Endodermal cell (in vitro differentiated cells): ENCODE measurements around the gene RFTN1. TPM values are rescaled to one million over a fixed set of nuclear protein-coding genes. Genes with fewer than 3 reads are reported as not detected.

Experiments used
- DNase-seq: peaks from one replicate; pipeline ENCODE4 v3.0.0-alpha.2; 2017
- H3K27ac ChIP-seq: 2 replicates; pipeline ENCODE4 v1.5.1; 2013; ENCODE audit warnings: mild to moderate bottlenecking, low read depth, low read length, moderate library complexity
- H3K27me3 ChIP-seq: 2 replicates; pipeline ENCODE4 v1.6.1; 2013; ENCODE audit warnings: mild to moderate bottlenecking, low read length, moderate library complexity; ENCODE audit not compliant: insufficient read depth, control insufficient read depth, poor library complexity, severe bottlenecking
- H3K36me3 ChIP-seq: 2 replicates; pipeline ENCODE4 v1.7.0; 2013; ENCODE audit warnings: mild to moderate bottlenecking, low read length, moderate library complexity; ENCODE audit not compliant: control insufficient read depth, insufficient read depth
- H3K4me1 ChIP-seq: one replicate; pipeline ENCODE4 v1.7.0; 2013; ENCODE audit warnings: low read length; ENCODE audit not compliant: control insufficient read depth, insufficient read depth
- H3K4me3 ChIP-seq: 2 replicates; pipeline ENCODE4 v1.5.1; 2013; ENCODE audit warnings: mild to moderate bottlenecking, low read length, moderate library complexity
- H3K9ac ChIP-seq: 2 replicates; pipeline ENCODE4 v1.6.1; 2013; ENCODE audit warnings: mild to moderate bottlenecking, low read length, moderate library complexity; ENCODE audit not compliant: poor library complexity, severe bottlenecking; ENCODE audit errors: extremely low read depth
- H3K9me3 ChIP-seq: 2 replicates; pipeline ENCODE4 v1.6.1; 2013; ENCODE audit warnings: mild to moderate bottlenecking, low read length, moderate library complexity; ENCODE audit not compliant: control insufficient read depth
- H3K27ac Mint-ChIP-seq: 2 replicates; pipeline ENCODE4 v1.8.0; 2020; ENCODE audit warnings: mixed read lengths
- H3K27me3 Mint-ChIP-seq: 2 replicates; pipeline ENCODE4 v1.8.0; 2021; ENCODE audit warnings: mild to moderate bottlenecking, mixed read lengths; ENCODE audit not compliant: insufficient read depth
- H3K36me3 Mint-ChIP-seq: 2 replicates; pipeline ENCODE4 v1.8.0; 2020; ENCODE audit warnings: low read depth, mixed read lengths
- H3K4me1 Mint-ChIP-seq: 2 replicates; pipeline ENCODE4 v1.8.0; 2020; ENCODE audit warnings: mixed read lengths
- H3K4me3 Mint-ChIP-seq: 2 replicates; pipeline ENCODE4 v1.8.0; 2020; ENCODE audit warnings: mild to moderate bottlenecking, moderate library complexity, mixed read lengths
- H3K9me3 Mint-ChIP-seq: 2 replicates; pipeline ENCODE4 v1.8.0; 2020; ENCODE audit warnings: mild to moderate bottlenecking, mixed read lengths
- CTCF ChIP-seq: fragments of 200-600 bp; sonication (generic); conservative IDR thresholded peaks from 2 replicates; pipeline ENCODE4 v1.5.0; 2021; ENCODE audit warnings: antibody characterized with exemption, mild to moderate bottlenecking
- WGBS, 2 experiments: methylation state at CpG; one replicate each; pipeline versions ENCODE4 v1.1.5 to v1.1.7; 2013; ENCODE audit warnings: missing lambda C conversion rate in 2 of 2, mixed read lengths in 1 of 2; ENCODE audit not compliant: insufficient coverage in 1 of 2, insufficient read length in 1 of 2; 5-methylcytosine and 5-hydroxymethylcytosine counted together
- total RNA-seq, 2 donors: library from RNA; stranded (reverse); fragmentation: NEBNext Ultra II Directional in 1 of 2; extraction: Animal tissue kit (Norgen Biotek cat#: 25700) in 1 of 2; gene quantifications; 2 replicates in 1 of 2; 3 replicates in 1 of 2; pipeline ENCODE4 v1.2.1, GENCODE V29; 2021

Gene RFTN1
- total RNA-seq, 2 donors from 2014 or later = 0.80 to 1.1 TPM

- H3K27ac Mint-ChIP-seq = peak overlapping the region; percentile 48
- no peak for TF ChIP-seq CTCF
- Histone ChIP-seq H3K27ac (no peak overlapping the region), H3K27me3 (no peaks in the 10 kb centered on the region), H3K4me1 (peaks cover 4% of the 10 kb centered on the region), H3K9ac (no peak overlapping the region), H3K9me3 (no peaks in the 10 kb centered on the region), H3K4me3 (no peak overlapping the region), H3K36me3 (peaks cover 33% of the 10 kb centered on the region)
- DNase-seq = no peak
- peaks cover 11% of the 10 kb centered on the region for H3K36me3 Mint-ChIP-seq
- no peaks in the 10 kb centered on the region for H3K27me3 Mint-ChIP-seq
- no peaks in the 10 kb centered on the region for H3K4me1 Mint-ChIP-seq
- H3K4me3 Mint-ChIP-seq = no peak overlapping the region
- WGBS, 2 experiments = 98 to 100% methylated on average over 2 to 7 of the region's 7 CpGs
- H3K9me3 Mint-ChIP-seq = no peaks in the 10 kb centered on the region
These were observed 195.3 kb downstream of the RFTN1 start for GRCh38 chr3:16318176-16318575.

GRCh38 chr3:16317561-16317945 is 195.9 kb downstream of the RFTN1 start:
- no peak for TF ChIP-seq CTCF
- H3K27me3 ChIP-seq = no peaks in the 10 kb centered on the region
- no peak overlapping the region for H3K9ac ChIP-seq
- H3K4me3 ChIP-seq = no peak overlapping the region
- WGBS, 2 experiments = 94% methylated on average over 6 of the region's 6 CpGs; no CpG with 5 or more reads in 1 of the 2 experiments
- no peak for DNase-seq
- peaks cover 1% of the 10 kb centered on the region for H3K4me1 ChIP-seq
- peaks cover 33% of the 10 kb centered on the region for H3K36me3 ChIP-seq
- peaks cover 11% of the 10 kb centered on the region for H3K36me3 Mint-ChIP-seq
- no peak overlapping the region for H3K27ac ChIP-seq
- H3K9me3 ChIP-seq = no peaks in the 10 kb centered on the region
- no peaks in the 10 kb centered on the region for H3K27me3 Mint-ChIP-seq
- no peaks in the 10 kb centered on the region for H3K4me1 Mint-ChIP-seq
- no peaks in the 10 kb centered on the region for H3K9me3 Mint-ChIP-seq
- H3K4me3 Mint-ChIP-seq = no peak overlapping the region
- no peak overlapping the region for H3K27ac Mint-ChIP-seq

- Mint-ChIP-seq H3K4me1 (no peaks in the 10 kb centered on the region), H3K4me3 (no peak overlapping the region), H3K9me3 (no peaks in the 10 kb centered on the region), H3K27me3 (peaks cover 2% of the 10 kb centered on the region), H3K27ac (no peak overlapping the region), H3K36me3 (peaks cover 14% of the 10 kb centered on the region)
- TF ChIP-seq CTCF = no peak
- no peaks in the 10 kb centered on the region for H3K27me3 ChIP-seq
- no peaks in the 10 kb centered on the region for H3K9me3 ChIP-seq
- H3K36me3 ChIP-seq = peaks cover 33% of the 10 kb centered on the region
- DNase-seq = no peak
- no peak overlapping the region for H3K27ac ChIP-seq
- WGBS, 2 experiments = 86 to 94% methylated on average over 2 to 5 of the region's 5 CpGs
- no peaks in the 10 kb centered on the region for H3K4me1 ChIP-seq
- H3K4me3 ChIP-seq = no peak overlapping the region
- H3K9ac ChIP-seq = no peak overlapping the region
These were observed 196.5 kb downstream of the RFTN1 start for GRCh38 chr3:16316847-16317560.
